ENCODE data around the gene GRIN3A. TPM values are rescaled to one million over a fixed set of nuclear protein-coding genes. Genes with fewer than 3 reads are reported as not detected.

GRIN3A gene
- not detected in 2 replicates for total RNA-seq

GRCh38 chr9:101738566-101739183 lies at the start of gene GRIN3A:
TSS of gene GRIN3A (minus strand) at chr9:101738647. CDS start at chr9:101737979, 668 bp downstream.

GRCh38 chr9:101594796-101595195 lies 143.7 kb downstream of the GRIN3A start, which contains the start of gene PPP3R2:
TSS of gene PPP3R2 (minus strand) at chr9:101594969. CDS start at chr9:101594921, 48 bp downstream.

GRCh38 chr9:101533334-101534204 lies 204.9 kb downstream of the GRIN3A start, which contains the start of gene RNF20:
TSS of gene RNF20 (plus strand) at chr9:101533853. CDS start at chr9:101535424, 1,571 bp downstream.

Other genes starting within 250 kb of the GRIN3A start
- 17.3 and 37.6 TPM in 2 replicates for gene RNF20, start 204.8 kb downstream of the GRIN3A start, total RNA-seq
- gene PPP3R2, start 143.7 kb downstream of the GRIN3A start, total RNA-seq, result not detected in 2 replicates

All from bladder microvascular endothelial cell (primary cell).